Lower lobe of right lung (tissue), 2 donors: ENCODE data around the gene CHCHD5. TPM values are rescaled to one million over a fixed set of nuclear protein-coding genes. Genes with fewer than 3 reads are reported as not detected.

Experiments used
- ATAC-seq, 2 donors: fragments of 200-7000 bp; cut with Tn5 transposase; one replicate each; pipeline ENCODE4 v1.9.1; 2020 to 2022; ENCODE audit warnings: mild to moderate bottlenecking in 2 of 2, moderate library complexity in 2 of 2
- DNase-seq: peaks from one replicate; pipeline ENCODE4 v3.0.0-alpha.2; 2020
- H3K27ac ChIP-seq: fragments of 200-600 bp; one replicate; pipeline ENCODE4 v1.8.0; 2022
- H3K27me3 ChIP-seq: fragments of 200-600 bp; one replicate; pipeline ENCODE4 v1.8.0; 2022; ENCODE audit warnings: low read depth
- H3K36me3 ChIP-seq: fragments of 200-600 bp; one replicate; pipeline ENCODE4 v1.8.0; 2022; ENCODE audit warnings: mild to moderate bottlenecking
- H3K4me1 ChIP-seq: fragments of 200-600 bp; one replicate; pipeline ENCODE4 v1.8.0; 2022
- H3K4me3 ChIP-seq: fragments of 200-600 bp; one replicate; pipeline ENCODE4 v1.8.0; 2022; ENCODE audit warnings: mild to moderate bottlenecking
- H3K9me3 ChIP-seq: fragments of 200-600 bp; one replicate; pipeline ENCODE4 v1.8.0; 2022
- CTCF ChIP-seq: fragments of 200-600 bp; IDR thresholded peaks from one replicate; pipeline ENCODE4 v1.8.0; 2022; ENCODE audit warnings: antibody characterized with exemption, mild to moderate bottlenecking
- intact Hi-C: fragments of 100-400 bp; cut with DNase I; formaldehyde crosslinking; loops from one replicate; pipeline ENCODE4 v1.11.0; 2022
- total RNA-seq: library from RNA; stranded (reverse); fragmentation: NEBNext Ultra II Directional; extraction: Animal tissue kit (Norgen Biotek cat#: 25700); gene quantifications from one replicate; pipeline ENCODE4 v1.2.1, GENCODE V29; 2021
- donor health status: DM: no; HTN: yes; CAD: no; lungs with severe emphysema.

CHCHD5 gene
- total RNA-seq, 1 donor from 2014 or later = 23.0 TPM

GRCh38 chr2:112582314-112582746 is 2.1 kb upstream of the CHCHD5 start:
- ATAC-seq = peak; percentile 22 to 25

GRCh38 chr2:112583497-112584133 is 794 bp upstream of the CHCHD5 start:
- DNase-seq = no peak
- Histone ChIP-seq H3K27ac (peak overlapping the region; percentile 94), H3K9me3 (no peaks in the 10 kb centered on the region), H3K36me3 (peaks cover 21% of the 10 kb centered on the region), H3K4me3 (peak overlapping the region; percentile 66), H3K4me1 (peaks cover 30% of the 10 kb centered on the region), H3K27me3 (no peaks in the 10 kb centered on the region)
- no peak for TF ChIP-seq CTCF
- peak in 1 of 2 donors; percentile 11 for ATAC-seq
- intact Hi-C loops = no loop called here

More at GRCh38 chr2:112582314-112582746, 2.1 kb upstream of the CHCHD5 start:
- no peaks in the 10 kb centered on the region for H3K27me3 ChIP-seq
- TF ChIP-seq CTCF = peak; percentile 54
- intact Hi-C loops = no loop called here
- H3K4me3 ChIP-seq = no peak overlapping the region
- H3K36me3 ChIP-seq = peaks cover 15% of the 10 kb centered on the region
- no peak for DNase-seq
- no peaks in the 10 kb centered on the region for H3K9me3 ChIP-seq
- H3K4me1 ChIP-seq = peaks cover 26% of the 10 kb centered on the region
- H3K27ac ChIP-seq = no peak overlapping the region

- no peak for TF ChIP-seq CTCF
- H3K36me3 ChIP-seq = peaks cover 26% of the 10 kb centered on the region
- ATAC-seq (no peak), DNase-seq (no peak)
- H3K9me3 ChIP-seq = no peaks in the 10 kb centered on the region
- H3K4me1 ChIP-seq = peaks cover 34% of the 10 kb centered on the region
- peak overlapping the region; percentile 94 for H3K27ac ChIP-seq
- H3K4me3 ChIP-seq = peak overlapping the region; percentile 66
- intact Hi-C loops = no loop called here
- H3K27me3 ChIP-seq = no peaks in the 10 kb centered on the region
Observed at GRCh38 chr2:112584891-112585250, 462 bp downstream of the CHCHD5 start.

- ATAC-seq = no peak
- Histone ChIP-seq H3K4me1 (peaks cover 34% of the 10 kb centered on the region), H3K27ac (peak overlapping the region; percentile 94), H3K36me3 (peaks cover 26% of the 10 kb centered on the region), H3K9me3 (no peaks in the 10 kb centered on the region), H3K4me3 (peak overlapping the region; percentile 66), H3K27me3 (no peaks in the 10 kb centered on the region)
- no peak for DNase-seq
- TF ChIP-seq CTCF = no peak
- intact Hi-C loops = no loop called here
Observed at GRCh38 chr2:112585400-112585799, 991 bp downstream of the CHCHD5 start.

- no peaks in the 10 kb centered on the region for H3K27me3 ChIP-seq
- DNase-seq = no peak
- H3K36me3 ChIP-seq = peaks cover 26% of the 10 kb centered on the region
- no peak overlapping the region for H3K27ac ChIP-seq
- TF ChIP-seq CTCF = no peak
- H3K9me3 ChIP-seq = no peaks in the 10 kb centered on the region
- ATAC-seq = no peak
- peaks cover 34% of the 10 kb centered on the region for H3K4me1 ChIP-seq
- H3K4me3 ChIP-seq = no peak overlapping the region
- intact Hi-C loops = no loop called here
Observed at GRCh38 chr2:112585873-112586464, 1.6 kb downstream of the CHCHD5 start.
